HG03565 (cell line): ENCODE results near the gene RRP8.

ENCODE experiments used
- ATAC-seq: cut with Tn5 transposase; IDR thresholded peaks from one replicate; pipeline ENCODE4 v1.9.1; 2021; ENCODE audit warnings: mild to moderate bottlenecking, moderate library complexity; ENCODE audit not compliant: unreplicated experiment

Gene RRP8

DNA sequence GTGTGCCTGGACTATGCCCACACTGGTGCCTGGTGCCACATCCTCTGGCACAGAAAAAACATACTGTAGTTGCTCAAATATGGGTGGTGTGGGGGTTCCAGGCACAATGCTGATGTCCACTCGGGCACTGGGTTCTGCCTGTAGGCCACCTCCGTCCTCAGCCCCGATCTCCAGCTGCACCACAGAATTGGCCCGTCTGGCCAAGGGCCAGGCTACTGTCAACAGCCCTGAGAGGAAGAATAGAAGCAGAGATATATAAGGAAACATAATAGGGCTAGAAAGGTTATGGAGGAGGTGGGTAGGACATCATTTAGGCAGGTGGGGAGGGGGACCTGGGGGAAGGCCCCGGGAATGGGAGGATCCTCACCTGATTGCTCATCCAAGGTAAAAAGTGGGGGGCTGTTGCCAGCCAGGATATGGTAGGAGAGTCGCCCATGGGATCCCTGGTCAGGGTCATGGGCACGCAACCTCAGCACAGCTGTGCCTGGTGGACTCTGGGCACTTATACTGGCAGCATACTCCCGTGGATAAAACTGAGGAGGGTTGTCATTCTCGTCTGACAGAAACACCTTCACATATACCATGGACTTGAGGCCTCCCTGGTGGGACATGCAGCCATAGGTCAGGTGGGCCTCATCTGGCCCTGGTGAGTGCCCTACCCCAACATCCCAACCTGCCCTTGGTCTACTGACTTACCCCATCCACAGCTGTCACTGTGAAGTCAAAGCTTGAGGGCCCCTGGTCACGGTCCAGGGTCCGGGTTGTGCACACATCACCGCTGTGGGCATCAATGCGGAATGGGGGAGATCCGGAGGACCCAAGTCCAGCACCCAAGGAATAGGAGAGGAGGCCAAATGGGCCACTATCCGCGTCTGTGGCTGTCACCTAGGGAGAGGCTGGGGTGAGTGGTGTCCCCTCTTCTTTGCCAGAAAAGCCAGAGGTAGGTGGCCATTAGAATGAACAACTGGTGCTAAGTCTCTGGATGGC, 30.3 kb upstream of the RRP8 start:
- ATAC-seq, result no peak

DNA sequence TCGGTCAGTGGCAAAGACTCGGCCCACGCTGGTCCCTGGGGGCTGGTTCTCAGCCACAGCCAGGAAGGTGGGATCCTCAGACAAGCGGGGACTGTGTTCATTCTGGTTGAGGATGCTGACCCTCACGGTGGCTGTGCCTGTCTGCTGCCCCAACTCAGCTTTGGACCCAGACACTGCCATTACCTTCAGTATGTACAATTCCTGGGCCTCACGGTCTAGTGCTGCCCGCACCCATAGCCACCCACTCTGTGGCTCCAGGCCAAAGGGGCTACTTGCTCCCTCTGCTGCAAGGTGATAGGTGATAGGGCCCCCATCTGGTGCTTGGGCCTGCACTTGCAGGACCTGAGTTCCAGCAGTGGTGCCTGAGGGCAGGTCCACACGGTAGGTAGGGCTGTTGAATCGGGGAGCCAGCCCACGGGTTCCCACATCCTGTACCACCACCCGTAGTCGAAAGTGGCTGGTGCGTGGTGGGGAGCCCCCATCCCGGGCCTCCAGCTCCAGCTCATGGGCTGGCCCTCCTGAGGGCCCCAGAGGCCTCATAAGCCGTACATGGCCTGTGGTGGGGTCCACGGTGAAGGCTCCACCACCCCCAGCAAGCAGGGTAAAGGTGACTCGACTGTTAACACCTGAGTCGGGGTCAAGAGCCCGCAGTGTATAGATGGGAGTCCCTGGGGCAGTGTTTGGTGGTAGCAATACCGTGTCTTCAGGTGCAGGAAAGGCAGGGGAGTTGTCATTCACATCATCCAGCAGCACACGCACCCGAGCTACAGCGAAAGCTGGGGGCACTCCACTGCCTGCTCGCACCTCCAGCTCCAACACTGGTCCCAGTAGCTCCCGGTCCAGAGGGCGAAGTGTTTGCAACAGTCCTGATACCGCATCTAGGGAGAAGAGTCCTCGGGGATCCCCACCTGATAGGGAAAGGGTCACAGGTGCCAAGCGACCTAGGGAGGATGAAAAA, 29.0 kb upstream of the RRP8 start:
- no peak for ATAC-seq

DNA sequence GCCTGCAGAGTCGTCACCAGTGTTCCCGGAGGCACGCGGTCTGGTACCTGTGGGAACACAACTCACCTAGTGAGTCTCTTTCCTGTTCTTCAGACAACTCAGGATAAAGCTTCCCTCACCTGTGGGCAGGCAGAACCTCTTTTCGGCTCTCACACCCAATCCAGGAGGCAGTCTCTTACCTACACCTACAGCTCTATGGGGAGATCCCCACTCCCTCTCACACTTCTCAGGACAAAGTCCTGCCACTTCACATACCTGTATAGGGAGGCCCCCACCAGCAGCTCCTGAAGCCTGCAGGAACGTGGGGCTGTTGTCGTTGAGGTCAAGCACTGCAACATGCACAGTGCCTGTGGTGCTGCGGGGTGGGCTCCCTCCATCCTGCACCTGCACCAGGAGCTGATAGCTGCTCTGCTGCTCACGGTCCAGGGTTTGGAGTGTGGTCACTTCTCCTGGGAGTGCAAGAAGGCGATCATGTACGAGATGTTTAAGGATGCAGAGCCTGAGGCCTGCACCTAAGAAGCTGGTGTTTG, 28.0 kb upstream of the RRP8 start:
- ATAC-seq, result no peak

DNA sequence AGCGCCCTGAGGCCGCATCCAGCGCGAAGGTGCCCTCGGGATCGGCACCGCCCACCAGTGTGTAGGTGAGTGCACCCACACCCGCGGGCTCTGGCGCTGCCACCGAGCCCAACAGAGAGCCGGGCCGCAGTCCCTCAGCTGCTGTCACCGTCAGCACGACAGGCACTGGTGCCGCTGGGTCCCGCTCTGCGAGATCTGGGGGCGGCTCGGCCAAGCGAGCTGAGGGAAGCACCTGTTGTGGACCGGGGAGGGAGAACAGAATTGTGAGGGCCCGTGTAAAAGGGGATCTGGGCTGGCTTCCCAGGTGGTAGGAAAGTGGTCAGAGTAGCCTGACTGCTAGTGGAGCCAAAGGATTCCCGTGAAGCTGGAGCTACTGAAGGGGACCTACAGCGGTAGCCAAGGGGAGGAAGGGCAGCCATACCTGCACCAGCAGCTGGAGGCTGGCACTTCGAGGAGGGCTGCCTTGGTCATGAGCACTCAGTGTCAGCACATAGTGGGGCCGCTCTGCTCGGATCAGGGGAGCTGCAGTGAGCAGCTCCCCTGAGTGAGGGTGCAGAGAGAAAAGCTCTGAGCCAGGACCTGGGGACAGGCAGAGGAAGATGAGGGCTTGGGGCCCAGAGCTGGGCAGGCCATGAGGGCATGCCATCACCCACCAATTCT, 27.3 kb upstream of the RRP8 start:
- ATAC-seq, result no peak

DNA sequence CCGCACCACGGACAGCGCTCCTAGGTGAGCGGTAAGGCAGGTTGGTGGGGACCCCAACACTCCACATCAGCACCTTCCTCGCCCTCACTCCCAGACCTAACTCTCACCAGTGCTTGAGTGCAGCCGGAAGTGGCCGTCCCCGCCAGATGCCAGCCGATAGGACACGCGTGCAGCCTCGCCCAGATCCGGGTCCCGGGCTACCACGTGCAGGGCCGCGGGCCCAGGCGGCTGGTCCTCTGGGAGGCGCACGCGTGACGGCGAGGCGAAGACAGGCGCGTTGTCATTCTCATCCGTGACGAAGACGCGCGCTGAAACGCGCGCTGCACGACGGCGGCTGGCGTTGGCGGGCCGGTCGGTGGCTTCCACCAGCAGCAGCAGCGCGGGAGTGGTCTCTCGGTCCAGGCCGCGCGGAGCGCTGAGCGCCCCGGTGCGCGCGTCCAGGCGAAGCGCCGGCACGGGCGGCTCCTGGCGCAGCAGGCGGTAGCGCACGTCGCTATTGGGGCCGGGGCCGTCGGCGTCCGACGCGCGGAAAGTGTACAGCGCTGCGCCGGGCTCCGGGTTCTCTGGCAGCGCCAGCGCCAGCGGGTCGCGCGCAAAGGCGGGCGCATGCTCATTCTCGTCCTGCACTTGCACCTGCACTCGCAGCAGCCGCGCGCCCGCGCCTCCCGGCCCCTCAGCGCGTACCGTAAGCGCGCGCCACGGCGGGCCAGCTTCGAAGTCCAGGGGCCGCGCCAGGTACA, 26.6 kb upstream of the RRP8 start:
- no peak for ATAC-seq

DNA sequence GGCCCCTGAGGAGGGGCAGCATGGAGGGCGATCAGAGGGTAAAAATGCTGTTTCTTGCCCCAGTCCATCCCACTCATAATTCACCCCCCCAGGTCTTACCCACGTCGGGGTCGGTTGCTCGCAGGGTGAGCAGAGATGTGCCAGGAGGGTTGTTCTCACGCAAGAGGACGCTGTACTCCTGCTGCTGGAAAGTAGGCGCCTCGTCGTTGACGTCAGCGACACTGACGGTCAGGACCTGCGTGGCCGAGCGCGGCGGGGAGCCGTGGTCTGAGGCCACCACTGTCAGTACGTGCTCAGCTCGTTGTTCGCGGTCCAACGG, 26.1 kb upstream of the RRP8 start:
- ATAC-seq, result no peak

DNA sequence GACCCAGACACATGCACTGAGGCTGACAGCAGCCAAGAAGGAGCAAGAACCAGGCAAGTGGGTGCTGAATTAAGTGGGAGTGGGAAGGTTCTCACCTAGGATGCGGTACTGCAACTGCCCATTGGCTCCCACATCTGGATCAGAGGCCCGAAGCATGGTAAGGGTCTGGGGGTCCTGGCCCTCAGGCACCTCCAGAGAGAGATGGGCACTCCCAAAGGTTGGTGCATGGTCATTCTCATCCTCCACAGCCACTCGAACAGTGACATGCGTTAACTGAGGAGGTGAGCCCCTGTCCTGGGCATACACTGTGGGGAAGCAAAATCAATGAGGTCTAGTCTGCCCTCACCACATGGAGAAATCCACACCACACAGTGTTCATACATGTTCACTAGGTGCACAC, 25.1 kb upstream of the RRP8 start:
- ATAC-seq, result no peak

DNA sequence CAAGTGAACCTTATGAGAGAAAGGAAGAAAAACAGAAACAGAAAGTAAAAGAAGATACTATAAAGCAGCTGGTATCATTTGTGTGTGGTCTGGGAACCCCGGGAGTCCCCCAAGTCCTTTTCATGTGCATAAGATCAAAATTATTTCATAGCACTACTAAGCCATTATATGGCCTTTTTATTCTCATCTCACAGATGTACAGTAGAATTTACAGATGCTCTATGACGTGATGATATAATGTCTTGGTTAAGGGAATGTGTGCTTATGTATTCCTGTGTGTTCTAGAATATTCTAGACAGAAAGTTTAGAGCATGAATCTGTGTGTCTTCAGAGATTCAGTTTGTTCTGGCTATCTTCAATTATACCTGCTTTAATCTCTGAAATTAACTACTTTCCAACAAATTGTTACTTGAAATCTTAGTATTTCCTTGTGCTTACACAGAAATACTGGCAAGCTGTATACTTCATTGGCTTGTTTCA, 24.4 kb upstream of the RRP8 start:
- no peak for ATAC-seq

DNA sequence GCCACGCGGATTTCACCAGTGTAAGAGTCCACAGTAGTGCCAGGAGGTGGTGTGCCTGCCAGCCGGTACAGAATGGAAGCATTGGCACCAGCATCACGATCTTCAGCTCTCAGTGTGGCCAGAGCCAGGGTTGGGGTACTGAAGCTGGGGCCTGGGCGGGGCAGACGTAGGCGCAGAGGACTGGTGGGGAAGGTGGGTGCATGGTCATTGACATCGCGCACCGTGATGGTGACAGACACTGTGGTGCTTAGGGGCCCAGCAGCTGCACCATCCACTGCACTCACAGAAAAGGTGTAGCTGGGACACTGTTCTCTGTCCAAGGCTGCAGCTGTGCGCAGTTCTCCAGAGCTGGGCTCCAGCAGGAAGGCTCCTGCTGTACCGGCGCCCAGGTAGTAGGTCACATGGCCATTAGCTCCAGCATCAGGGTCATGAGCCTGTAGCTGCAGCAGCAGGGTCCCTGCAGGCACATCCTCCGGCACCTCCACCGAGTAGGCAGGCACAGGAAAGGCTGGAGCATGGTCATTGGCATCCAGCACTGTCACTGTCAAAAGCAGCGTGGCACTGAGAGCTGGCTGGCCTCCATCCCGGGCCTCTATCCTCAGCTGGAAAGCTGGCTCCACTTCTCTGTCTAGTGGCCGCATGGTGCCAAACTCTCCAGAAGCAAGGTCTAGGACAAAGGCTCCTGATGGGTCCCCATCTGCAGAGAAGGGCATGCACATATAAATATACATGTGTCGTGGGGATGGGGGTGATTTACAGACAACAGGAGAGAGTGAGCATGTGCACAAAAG, 23.8 kb upstream of the RRP8 start:
- ATAC-seq, result no peak

DNA sequence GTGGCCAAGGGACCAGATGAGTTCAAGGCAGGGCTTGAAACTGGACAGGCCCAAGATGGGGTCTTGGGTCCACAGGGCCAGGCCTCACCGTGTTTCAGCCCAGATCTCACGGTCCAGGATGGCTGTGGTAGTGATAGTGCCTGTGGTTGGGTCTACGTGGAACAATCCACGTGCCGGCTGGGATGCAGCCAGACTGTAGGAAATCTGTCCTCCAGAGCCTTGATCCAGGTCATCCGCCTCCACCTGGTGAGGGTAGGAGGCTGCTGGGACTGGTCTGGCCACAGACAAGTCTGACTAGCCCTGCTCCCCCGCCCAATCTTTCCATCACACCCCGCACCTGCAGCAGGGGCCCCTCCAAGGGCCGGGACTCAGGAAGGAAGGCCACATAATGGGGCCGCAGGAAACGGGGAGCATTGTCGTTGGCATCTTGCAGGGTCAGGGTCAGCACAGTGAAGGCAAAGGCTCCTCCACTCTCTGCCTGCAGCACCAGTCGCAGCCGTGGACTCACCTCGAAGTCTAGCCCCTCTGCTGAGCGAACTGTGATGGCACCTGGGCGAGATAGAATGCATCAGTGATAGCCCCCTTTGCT, 22.5 kb upstream of the RRP8 start:
- ATAC-seq, result no peak

DNA sequence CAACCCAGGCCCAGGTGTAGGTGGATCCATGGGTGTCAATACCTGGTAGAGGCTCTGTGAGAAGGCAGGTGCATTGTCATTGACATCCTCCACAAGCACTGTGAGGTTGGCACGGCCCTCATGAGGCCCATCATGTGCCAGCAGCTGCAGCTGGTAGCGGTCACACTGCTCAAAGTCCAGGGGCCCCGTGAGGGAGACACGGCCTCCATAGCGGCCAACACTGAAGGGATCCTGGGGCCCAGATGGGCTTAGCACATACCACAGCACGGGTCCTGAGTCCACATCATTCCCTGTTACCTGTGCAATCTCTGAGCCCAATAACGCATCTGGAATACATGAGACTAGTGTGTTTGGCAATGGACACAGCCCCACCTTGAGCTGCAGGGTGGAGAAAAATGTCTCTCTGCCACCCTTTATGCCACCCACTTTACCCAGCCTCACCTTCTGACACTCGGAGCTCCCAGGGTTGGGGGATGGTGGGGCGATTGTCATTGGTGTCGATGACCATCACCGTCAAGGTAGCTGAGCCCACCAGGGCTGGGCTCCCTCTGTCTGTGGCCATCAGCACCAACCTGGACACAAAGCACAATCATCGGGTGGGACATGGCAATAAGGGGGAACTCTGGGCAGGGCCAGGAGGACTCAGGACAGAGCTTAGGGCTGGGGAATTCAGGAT, 21.9 kb upstream of the RRP8 start:
- no peak for ATAC-seq

DNA sequence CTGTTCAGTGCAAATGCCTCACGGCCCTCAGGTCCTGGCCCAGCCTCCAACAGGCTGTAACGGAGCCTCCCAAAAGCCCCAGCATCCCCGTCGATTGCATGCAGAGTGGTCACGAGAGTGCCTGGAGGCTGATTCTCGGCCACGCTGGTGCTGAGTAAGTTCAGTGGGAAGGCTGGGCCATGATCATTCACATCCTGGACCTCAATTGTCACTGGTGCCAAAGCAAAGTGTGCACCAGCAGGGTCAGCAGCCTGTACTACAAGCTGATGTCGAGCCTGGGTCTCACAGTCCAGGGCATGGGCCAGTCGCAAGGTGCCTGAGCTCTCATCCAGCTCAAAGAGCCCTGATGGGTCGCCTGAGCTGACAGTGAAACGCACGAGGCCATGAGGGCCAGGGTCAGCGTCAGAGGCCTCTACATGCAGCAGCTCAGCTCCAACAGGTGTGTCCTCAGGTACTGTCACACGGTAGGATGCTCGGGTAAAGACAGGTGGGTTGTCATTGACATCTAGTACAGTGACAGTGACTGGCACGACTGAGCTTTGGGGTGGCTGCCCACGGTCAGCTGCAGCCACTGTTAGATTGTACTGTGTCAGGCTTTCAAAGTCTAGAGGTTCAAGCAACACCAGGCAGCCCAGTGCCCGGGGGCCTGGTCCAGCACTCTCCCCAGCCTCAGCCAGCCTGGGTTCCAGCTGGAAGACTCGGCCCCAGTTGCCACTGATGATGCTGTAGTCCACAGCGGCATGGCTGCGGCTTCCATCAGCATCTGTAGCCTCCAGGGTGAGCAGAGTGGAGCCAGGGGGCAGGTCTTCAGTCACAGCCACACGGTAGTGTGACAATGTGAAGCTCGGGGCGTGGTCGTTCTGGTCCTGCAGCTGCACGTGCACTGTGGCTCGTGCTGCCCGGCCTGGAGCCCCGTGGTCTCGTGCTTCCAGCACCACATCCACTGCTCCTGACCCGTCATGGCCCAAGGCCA, 20.3 kb upstream of the RRP8 start:
- ATAC-seq, result no peak

DNA sequence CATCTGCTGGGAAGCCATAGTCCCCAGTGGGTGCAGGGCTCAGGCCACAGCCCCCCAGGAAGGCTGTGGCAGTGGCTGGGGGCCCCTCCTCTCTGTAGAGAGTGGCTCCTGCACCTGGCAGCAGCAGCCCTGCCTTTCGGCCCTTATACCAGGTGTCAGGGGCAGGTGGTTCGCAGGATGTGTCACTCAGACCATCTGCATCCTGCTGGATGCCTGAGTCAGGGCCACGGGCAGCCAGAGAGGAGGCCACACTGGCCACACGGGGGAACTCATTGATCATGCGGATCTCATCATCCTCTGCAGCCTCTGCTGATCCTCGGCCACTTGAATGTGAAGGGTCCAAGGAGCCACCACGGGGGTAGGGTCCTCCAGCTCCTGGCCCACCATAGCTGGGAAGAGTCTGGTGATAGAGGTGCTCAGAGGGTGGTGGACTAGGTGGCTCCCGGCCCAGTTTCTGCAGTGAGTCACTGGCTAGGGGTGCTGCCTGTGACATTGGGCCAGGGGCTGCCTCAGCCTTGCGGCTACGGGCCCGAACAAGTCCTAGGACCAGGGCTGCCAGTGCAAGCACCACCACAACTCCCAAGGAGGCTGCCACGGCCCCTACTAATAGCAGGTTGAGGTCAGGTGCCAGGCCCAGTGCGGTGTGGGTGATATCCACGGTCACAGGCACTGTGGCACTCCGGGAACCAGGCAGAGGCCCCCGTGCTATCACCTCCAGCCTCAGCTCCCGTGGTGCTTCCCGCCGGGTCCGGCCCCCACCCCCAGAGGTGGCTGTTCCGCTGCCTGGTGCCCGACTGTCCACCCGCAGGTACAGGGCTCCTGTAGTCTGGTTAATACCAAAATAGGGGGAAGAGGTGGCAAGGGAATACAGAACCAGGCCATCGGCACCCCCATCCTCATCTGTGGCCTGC, 19.1 kb upstream of the RRP8 start:
- no peak for ATAC-seq

DNA sequence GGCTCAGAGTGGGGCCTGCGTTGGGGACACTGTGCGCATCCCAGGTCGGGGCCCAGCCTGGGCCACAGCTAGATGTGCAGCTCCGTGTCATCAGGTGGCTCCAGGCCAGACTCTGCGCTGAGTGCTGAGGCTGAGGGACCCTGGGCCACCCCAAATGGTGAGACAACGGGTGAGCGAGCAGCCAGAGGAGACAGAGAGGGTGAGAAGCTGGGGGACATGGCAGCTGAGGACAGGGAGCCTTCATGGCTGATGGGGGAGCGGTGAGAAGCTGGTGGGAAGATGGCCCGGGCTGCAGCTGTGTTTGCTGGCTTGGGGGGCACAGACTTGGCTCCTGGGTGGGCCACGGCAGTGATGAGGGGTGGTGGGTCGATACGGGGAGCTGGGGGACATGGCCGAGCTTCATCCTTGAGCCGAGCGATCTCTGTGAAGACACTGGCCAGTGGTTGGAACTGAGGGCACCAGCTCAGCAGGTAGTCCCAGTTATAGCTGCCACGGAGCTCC, 18.3 kb upstream of the RRP8 start:
- no peak for ATAC-seq

DNA sequence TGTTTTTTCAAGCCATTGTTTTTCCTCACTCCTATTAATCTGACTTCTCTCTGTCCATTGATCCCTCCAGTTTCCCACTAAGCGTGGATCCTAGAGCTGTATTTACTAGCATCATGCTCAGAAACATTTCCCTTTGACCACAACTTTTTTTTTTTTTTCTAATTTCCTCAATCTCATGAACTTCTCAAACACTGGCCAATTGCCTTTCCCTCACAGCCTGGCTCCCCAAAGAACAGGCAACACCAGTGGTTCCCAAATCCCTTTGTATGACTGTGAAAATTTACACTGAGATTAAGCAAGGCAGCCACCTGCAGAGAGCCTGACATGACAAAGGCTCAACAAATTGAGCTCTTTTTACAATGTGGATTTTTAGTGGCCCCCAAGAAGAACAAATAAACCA, 17.2 kb upstream of the RRP8 start:
- ATAC-seq, result no peak
